Osteocyte (in vitro differentiated cells): ENCODE measurements around the gene SLC3A2. TPM values are rescaled to one million over a fixed set of nuclear protein-coding genes. Genes with fewer than 3 reads are reported as not detected.

Source experiments
- DNase-seq: peaks from one replicate; pipeline ENCODE4 v3.0.0; 2021; ENCODE audit warnings: mixed read lengths; ENCODE audit not compliant: unreplicated experiment; ENCODE audit errors: extremely low spot score
- H3K27ac Mint-ChIP-seq: one replicate; pipeline ENCODE4 v1.8.0; 2021; ENCODE audit warnings: mild to moderate bottlenecking, mixed read lengths; ENCODE audit not compliant: unreplicated experiment
- H3K27me3 Mint-ChIP-seq: one replicate; pipeline ENCODE4 v1.8.0; 2021; ENCODE audit warnings: mixed read lengths; ENCODE audit not compliant: unreplicated experiment
- H3K36me3 Mint-ChIP-seq: one replicate; pipeline ENCODE4 v1.8.0; 2021; ENCODE audit warnings: mixed read lengths; ENCODE audit not compliant: unreplicated experiment
- H3K4me1 Mint-ChIP-seq: one replicate; pipeline ENCODE4 v1.8.0; 2021; ENCODE audit warnings: mixed read lengths; ENCODE audit not compliant: unreplicated experiment
- H3K4me3 Mint-ChIP-seq: one replicate; pipeline ENCODE4 v1.8.0; 2021; ENCODE audit warnings: mild to moderate bottlenecking, moderate library complexity, mixed read lengths; ENCODE audit not compliant: unreplicated experiment
- H3K9me3 Mint-ChIP-seq: one replicate; pipeline ENCODE4 v1.8.0; 2021; ENCODE audit warnings: mixed read lengths; ENCODE audit not compliant: unreplicated experiment
- total RNA-seq: library from RNA; stranded (reverse); gene quantifications from 2 replicates; pipeline ENCODE4 v1.2.1, GENCODE V29; 2021
- TF ChIP-seq, protein P1 (sequence below): fragments of 200-600 bp; sonication (generic); IDR thresholded peaks from 2 replicates; pipeline ENCODE4 v1.5.0; 2021; ENCODE audit warnings: antibody characterized with exemption, mild to moderate bottlenecking, moderate library complexity

SLC3A2 gene
- total RNA-seq, 1 donor from 2014 or later = 326 TPM

DNA sequence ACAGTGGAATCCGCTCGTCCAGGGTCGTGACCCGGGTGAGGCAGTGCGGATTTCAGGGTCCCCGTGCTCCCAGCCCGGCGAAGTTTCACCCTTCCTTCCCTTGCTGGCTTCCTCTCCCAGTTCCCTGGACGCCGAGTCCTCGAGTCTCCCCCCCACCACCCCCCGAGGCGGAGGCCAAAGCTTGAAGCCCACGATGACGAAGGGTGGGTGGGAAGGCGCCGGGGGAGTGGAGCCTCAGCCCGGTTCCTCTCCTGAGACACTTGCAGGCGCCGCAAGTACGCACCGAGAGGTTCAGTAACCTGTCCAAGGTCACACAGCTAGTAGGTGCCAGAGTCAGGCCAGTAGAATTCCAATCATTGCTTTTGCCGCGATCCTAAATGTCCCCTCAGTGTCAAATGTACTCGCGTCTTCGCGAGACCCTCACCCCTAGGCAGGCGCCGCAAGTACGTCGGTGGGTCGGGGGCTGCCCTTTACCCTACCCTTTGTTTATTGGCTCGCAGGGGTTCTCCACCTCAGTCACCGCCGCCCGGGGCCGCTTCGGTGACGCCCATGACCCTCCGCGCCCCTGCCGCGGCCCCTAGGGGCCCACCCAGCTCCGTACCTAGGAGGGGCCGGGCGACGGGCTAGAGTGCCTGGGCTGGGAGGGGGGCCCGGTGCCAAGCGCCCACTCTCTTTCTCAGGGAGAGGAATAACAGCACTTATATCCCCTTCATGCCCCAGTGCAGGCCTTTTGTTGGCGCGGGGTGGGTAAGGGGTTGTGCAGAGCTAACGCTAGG is 46.2 kb downstream of the SLC3A2 start:
- H3K27ac Mint-ChIP-seq = no peak overlapping the region
- no peak for DNase-seq
- H3K36me3 Mint-ChIP-seq = no peaks in the 10 kb centered on the region
- H3K4me1 Mint-ChIP-seq = peaks cover 28% of the 10 kb centered on the region
- no peaks in the 10 kb centered on the region for H3K9me3 Mint-ChIP-seq
- H3K27me3 Mint-ChIP-seq = peaks cover 65% of the 10 kb centered on the region
- H3K4me3 Mint-ChIP-seq = no peak overlapping the region
- TF ChIP-seq, protein P1, sequence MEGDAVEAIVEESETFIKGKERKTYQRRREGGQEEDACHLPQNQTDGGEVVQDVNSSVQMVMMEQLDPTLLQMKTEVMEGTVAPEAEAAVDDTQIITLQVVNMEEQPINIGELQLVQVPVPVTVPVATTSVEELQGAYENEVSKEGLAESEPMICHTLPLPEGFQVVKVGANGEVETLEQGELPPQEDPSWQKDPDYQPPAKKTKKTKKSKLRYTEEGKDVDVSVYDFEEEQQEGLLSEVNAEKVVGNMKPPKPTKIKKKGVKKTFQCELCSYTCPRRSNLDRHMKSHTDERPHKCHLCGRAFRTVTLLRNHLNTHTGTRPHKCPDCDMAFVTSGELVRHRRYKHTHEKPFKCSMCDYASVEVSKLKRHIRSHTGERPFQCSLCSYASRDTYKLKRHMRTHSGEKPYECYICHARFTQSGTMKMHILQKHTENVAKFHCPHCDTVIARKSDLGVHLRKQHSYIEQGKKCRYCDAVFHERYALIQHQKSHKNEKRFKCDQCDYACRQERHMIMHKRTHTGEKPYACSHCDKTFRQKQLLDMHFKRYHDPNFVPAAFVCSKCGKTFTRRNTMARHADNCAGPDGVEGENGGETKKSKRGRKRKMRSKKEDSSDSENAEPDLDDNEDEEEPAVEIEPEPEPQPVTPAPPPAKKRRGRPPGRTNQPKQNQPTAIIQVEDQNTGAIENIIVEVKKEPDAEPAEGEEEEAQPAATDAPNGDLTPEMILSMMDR = no peak

DNA sequence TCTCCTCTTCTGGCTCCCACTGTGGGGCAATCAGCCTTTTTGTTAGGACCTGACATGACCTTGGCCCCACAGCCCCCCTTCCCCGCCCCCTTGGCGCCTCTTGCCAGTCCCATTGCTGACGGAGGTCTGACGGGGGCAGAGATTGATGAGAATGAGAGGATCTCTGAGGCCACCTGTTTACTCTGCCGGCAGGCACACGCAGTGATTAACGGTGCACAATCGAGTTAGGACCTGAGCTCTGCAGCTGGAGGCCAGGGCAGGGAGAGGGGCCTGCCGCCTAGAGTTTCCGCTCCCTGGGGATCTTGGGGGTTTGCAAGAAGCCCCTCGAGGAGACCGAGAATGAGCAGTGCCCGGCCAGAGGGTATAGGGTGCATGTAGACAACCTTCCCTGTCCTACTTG is 47.3 kb downstream of the SLC3A2 start:
- DNase-seq = no peak
- Mint-ChIP-seq H3K36me3 (no peaks in the 10 kb centered on the region), H3K9me3 (no peaks in the 10 kb centered on the region), H3K4me1 (peaks cover 22% of the 10 kb centered on the region), H3K27ac (no peak overlapping the region), H3K4me3 (no peak overlapping the region), H3K27me3 (peaks cover 57% of the 10 kb centered on the region)
- TF ChIP-seq, protein P1 = no peak

DNA sequence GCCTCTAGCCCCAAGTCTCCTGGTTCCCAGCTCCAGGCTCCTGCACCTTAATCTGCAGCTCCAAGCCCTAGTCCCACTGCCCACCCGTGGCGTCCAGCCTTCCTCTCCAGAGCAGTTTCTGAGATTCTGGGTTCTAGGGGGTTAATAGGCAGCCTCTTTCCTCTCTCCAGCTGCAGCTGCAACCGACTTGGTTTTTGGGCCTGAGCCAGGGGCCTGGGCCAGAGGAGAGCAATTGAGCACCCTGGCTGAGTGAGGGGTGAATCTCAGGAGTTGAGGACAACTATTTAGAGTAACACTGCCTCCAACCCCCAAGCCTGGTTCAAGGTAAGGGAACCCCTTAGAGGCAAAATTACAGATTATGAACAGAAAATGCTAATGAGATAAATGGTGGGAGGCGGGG is 49.5 kb downstream of the SLC3A2 start:
- Mint-ChIP-seq H3K4me1 (peaks cover 14% of the 10 kb centered on the region), H3K27ac (no peak overlapping the region), H3K27me3 (peaks cover 47% of the 10 kb centered on the region), H3K9me3 (no peaks in the 10 kb centered on the region), H3K36me3 (no peaks in the 10 kb centered on the region), H3K4me3 (no peak overlapping the region)
- no peak for DNase-seq
- TF ChIP-seq, protein P1 = no peak

DNA sequence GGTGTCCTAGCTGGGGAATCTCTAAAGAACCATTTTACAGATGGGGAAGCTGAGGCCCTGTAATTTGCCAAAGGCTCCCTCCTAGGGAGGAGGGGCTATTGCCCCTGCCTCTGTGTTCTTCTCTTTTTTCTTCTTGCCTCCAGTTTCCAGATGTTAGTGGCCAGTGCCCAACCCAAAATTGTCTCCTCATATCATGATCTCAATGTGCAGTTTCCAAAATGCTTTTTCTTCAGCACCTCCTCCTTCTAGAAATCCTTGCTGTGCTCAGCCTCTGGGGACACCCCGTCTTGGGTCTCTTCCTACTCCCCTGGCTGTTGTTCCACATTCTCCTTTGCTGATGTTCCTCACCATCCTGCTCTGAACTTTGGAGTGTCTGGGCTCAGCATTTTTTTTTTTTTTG is 50.0 kb downstream of the SLC3A2 start:
- Mint-ChIP-seq H3K4me3 (no peak overlapping the region), H3K27me3 (peaks cover 42% of the 10 kb centered on the region), H3K9me3 (no peaks in the 10 kb centered on the region), H3K36me3 (no peaks in the 10 kb centered on the region), H3K4me1 (peaks cover 10% of the 10 kb centered on the region), H3K27ac (no peak overlapping the region)
- TF ChIP-seq, protein P1 = no peak
- DNase-seq = no peak

DNA sequence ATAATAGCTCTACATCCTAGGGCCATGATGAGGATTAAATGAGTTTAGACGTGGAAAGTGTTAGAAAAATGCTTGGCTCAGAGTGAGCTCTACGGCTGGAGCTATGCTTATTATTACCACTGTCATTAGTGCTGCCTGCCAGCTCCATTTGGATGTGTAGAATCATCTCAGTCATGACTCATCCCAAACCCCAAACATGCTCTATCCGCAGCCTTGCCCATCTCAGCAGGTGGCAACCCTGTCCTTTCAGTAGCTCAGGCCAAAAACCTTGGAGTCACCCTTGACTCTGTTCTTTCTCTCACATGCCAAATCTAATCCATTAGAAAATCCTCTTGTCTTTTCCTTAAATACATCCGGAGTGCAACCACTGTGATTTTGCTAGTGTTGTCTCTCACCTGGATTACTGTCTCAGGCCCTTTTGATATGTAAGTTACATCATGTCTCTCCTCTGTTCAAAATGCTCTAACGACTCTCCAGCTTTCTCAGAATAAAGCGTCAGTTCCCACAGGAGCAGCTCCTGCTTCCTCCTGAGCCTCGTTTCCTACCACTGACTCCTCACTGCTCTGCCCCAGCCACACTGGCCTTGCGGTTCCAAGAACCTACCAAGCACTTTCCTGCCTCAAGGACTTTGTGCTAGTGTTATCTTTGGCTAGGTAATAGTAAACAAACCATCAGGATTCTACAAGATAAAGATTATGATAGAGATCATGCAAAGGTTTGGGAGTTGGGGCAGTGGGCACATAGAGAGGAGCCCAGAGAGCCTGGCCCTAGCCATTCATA is 51.0 kb downstream of the SLC3A2 start:
- DNase-seq = no peak
- Mint-ChIP-seq H3K9me3 (no peaks in the 10 kb centered on the region), H3K4me1 (peaks cover 5% of the 10 kb centered on the region), H3K27ac (no peak overlapping the region), H3K36me3 (no peaks in the 10 kb centered on the region), H3K27me3 (peaks cover 34% of the 10 kb centered on the region), H3K4me3 (no peak overlapping the region)
- TF ChIP-seq, protein P1 = no peak
